NCI-H1105 treated with DMSO at 0.1 percent for 48 hours (cell line): ENCODE results near the gene ACAD11.

Experiments used
- DNase-seq: peaks from one replicate; lab custom pipeline; 2025; lab: John Stamatoyannopoulos, UW

The ACAD11 gene, protein sequence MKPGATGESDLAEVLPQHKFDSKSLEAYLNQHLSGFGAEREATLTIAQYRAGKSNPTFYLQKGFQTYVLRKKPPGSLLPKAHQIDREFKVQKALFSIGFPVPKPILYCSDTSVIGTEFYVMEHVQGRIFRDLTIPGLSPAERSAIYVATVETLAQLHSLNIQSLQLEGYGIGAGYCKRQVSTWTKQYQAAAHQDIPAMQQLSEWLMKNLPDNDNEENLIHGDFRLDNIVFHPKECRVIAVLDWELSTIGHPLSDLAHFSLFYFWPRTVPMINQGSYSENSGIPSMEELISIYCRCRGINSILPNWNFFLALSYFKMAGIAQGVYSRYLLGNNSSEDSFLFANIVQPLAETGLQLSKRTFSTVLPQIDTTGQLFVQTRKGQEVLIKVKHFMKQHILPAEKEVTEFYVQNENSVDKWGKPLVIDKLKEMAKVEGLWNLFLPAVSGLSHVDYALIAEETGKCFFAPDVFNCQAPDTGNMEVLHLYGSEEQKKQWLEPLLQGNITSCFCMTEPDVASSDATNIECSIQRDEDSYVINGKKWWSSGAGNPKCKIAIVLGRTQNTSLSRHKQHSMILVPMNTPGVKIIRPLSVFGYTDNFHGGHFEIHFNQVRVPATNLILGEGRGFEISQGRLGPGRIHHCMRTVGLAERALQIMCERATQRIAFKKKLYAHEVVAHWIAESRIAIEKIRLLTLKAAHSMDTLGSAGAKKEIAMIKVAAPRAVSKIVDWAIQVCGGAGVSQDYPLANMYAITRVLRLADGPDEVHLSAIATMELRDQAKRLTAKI

DNA sequence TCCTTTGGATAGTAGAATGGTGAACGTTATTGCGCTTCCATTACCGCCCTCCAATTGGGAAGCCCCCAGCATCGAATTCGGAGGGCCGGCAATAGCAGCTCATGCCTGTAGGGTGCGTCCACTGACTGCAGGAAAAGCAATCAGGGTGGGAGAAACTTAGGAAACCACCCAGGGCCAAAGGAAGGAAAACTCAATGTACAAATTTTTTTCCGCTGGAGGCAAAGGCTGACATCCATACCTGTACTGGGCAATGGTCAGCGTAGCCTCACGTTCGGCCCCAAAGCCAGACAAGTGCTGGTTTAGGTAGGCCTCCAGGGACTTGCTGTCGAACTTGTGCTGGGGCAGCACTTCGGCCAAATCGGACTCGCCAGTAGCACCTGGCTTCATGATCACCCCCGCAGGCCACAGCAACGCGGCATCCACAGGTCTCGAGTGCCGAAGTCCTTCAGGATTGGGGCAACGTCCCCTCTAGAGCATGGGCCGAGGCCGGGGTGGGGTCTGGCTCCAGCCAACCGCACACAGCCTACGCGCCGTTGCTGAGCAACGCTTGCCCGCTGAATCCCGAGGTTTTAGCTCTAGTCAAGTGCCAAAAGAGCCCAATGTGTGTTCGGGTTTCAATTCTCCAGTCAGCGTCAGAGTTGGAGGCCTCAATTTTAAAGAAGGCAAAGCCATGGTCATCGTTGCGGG is at the start of gene ACAD11:
Gene ACAD11 (minus strand): TSS at position 445 of the 687 bp plus-strand sequence. CDS start 58 bp downstream, at position 387.
- peak; percentile 84 for DNase-seq

DNA sequence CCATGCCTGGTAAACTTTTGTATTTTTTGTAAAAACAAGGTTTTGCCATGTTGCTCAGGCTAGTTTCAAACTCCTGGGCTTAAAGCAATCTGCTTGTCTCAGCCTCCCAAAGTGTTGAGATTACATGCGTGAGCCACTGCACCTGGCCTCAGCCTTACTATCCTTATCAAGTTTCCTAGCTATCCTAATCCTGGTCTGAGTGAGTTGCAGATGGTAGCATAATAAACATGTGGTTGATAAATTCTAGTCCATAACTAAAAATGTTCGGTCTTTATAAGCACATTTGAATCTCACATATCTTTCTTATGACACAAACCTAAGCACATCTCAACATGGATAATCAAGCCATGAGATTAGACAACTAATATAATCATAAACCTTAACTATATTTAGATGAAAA is 44.1 kb upstream of the ACAD11 start:
- DNase-seq = no peak

GRCh38 chr3:132695422-132695821 is 35.8 kb upstream of the ACAD11 start:
- no peak for DNase-seq

GRCh38 chr3:132694991-132695390 is 35.4 kb upstream of the ACAD11 start:
- no peak for DNase-seq

DNA sequence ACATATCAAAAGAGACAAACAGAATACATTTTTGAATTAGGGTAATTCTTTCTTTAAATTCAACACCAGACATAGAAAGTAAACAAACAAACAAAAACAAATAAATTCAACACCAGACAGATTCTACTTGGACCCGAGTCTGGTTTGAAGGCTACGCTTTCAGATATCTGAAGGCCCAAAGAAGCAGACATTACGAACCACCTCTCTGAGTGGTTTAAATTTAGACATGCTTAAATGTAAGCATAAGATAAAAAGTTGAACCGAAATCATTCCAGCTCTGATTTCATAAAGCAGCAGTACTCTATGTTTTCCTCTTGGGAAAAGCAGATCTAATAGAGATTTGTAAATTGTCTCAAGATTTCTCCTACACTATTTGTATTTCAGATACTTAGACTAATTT is 30.4 kb upstream of the ACAD11 start:
- no peak for DNase-seq

- DNase-seq = no peak
Observed at GRCh38 chr3:132682201-132682600, 22.6 kb upstream of the ACAD11 start.

DNA sequence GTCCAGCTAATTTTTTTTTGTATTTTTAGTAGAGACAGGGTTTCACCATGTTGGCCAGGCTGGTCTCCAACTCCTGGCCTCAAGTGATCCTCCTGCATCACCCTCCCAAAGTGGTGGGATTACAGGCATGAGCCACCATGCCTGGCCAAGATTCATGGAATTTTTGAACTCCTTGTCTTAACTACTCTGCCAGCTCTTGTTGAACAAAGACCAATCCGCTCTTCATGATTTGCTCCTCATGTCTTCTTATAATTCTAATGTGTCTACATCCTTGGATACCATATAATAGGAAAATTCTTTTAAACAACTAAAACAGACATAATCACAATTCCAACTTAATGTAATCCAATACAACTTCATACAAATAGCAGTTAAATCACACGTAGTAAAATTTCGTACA is 21.8 kb upstream of the ACAD11 start:
- no peak for DNase-seq

GRCh38 chr3:132679911-132680310 is 20.3 kb upstream of the ACAD11 start:
- no peak for DNase-seq

GRCh38 chr3:132675408-132675807 is 15.8 kb upstream of the ACAD11 start:
- DNase-seq = no peak

DNA sequence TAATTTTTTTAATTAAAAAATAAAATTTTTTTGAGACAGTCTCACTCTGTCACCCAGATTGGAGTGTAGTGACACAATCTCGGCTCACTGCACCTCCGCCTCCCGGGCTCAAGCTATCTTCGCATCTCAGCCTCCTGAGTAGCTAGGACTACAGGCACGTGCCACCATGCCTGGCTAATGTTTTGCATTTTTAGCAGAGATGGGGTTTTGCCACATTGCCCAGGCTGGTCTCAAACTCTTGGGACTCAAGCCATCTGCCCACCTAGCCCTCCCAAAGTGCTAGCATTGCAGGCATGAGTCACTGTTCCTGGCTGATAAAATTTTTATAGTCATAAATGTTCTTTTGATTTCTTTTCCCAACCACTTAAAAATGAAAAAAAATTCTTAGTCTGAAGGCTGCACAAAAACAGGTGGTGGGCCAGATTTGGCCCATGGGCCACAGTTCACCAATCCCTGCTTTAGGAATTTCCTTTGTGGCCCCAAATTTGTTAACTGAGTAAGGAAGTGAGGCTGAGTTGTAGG is 9.7 kb upstream of the ACAD11 start:
- DNase-seq = no peak

DNA sequence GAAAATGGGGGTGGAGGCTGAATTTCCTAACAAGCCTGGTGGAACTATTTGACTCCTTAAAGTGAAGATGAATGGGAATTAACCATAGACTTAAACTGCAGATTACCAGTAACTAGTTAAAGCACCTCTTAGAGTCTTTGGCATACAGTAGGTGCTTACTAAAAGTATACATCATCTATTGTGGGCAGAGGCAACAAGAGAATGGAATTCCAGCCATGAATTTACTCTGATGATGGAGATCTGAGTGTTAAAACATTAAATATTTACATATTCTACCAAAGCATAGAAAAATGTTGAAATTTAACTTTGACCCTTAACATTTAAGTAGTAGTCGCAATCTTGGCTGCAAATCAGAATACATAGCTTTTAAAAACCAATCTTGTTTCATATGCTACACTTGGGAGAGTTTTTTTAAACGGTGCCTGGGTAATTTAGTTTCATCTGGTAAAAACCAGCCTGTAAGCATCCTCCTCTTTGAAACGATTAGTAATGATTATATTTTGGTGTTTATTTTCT is 5.7 kb upstream of the ACAD11 start:
- no peak for DNase-seq

DNA sequence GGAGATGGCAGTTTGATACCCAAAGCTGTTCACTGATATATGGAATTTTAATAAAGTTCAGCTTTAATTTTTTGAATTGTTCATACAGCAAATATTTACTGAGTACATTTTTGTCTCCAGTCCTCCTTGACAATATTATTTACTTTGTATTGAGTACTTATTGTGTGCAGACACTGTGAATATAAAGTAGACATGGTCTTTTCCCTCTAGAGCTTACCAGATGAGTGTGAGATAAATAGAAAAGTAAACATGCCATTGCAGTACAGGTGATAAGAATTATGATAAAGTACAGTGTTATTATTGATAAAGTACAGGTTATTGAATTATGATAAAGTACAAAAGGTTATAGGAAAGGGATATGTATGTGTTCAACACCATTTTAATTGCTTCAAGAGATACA is 2.6 kb upstream of the ACAD11 start:
- no peak for DNase-seq

DNA sequence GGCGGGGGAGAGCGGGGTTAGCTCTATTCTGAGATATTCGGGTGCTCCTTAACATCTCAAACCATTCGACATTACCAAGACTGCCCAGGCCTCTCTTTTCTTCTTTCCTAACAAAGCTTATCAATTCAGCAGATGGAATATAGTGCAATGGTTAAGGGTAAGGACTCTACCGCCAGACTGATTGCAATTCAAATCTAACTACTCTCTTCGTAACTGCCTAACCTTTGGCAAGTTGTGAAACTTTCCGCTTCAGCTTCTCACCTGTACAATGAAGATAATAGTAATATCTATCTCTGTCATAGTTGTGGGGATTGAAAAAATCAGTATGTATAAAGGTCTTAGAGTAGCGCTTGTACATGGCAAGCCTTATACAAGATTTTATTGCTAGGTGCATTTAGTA is 1.5 kb upstream of the ACAD11 start:
- DNase-seq = peak; percentile 32

GRCh38 chr3:132660811-132661070 is 1.1 kb upstream of the ACAD11 start:
- peak; percentile 46 for DNase-seq

DNA sequence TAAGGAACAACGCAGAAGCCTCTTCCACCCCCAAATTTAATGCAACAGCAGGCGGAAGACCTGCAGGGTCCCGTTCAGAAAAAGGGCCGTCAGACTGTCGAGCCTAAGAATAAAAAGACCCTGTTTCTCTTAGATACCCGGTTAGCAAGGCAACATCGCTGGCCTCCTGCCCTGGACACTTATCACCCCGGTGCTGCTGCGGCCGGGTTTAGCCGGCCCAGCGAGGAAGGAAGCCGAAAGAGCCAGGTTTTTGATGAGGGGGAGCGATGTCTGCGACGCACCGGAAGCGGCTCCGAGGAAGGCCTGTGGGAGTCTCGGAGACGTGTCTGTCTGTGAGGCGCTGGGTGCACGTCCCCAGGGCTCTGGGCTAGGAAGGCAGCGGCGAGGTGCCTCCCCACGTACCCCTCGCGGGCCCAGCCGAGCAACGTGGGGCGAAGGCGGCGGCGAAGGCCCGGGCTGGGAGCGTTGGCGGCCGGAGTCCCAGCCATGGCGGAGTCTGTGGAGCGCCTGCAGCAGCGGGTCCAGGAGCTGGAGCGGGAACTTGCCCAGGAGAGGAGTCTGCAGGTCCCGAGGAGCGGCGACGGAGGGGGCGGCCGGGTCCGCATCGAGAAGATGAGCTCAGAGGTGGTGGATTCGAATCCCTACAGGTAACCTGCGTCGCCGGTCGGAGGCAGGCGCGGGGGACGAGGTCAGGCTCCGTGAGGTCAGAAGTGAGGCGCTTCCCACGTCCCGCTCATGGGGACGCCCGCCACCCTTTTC is 622 bp upstream of the ACAD11 start, which contains the start of gene UBA5:
Gene UBA5 (plus strand): TSS at position 278 of the 759 bp plus-strand sequence. CDS start 209 bp downstream, at position 487.
- DNase-seq = peak; percentile 84

DNA sequence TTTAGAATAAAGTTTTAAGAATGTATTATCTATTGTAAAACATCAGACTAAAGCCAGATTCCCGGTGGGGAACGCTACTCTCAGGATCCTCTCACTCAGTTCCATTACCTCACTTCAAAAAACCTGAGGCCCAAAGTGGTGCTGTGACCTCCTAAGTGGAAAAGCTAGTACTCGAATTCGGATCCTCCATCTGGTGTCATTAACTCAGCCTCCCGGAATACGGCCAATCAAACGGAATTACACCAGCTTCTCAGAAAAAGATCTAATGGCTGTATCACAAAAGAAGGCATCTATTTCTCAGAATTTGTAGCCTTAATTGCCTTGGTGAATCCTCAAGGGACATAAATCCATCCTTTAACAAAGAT is 627 bp downstream of the ACAD11 start:
- no peak for DNase-seq

- DNase-seq = no peak
Observed at GRCh38 chr3:132657869-132658747, 1.5 kb downstream of the ACAD11 start.

GRCh38 chr3:132655471-132655870 is 4.1 kb downstream of the ACAD11 start:
- no peak for DNase-seq

GRCh38 chr3:132654721-132655120 is 4.9 kb downstream of the ACAD11 start:
- no peak for DNase-seq

DNA sequence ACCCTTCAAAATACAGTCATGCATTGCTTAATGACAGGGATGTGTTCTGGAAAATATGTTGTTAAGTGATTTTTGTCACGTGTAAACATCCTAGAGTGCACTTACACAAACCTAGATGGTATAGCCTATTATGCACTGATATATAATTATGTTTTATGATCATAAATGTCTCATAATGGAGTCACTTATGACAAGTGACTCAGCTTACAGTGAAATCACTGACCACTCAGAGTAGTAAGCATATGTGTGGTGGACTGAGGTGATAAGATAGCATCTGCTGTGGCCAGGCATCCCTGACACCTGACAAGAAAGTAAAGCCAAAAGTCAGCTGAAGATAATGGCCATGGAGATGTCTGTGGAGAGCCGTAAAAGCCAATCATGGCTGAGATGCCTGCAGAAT is 5.4 kb downstream of the ACAD11 start:
- peak; percentile 93 for DNase-seq
